Middle frontal gyrus (tissue), 1 donor: Measurements from ENCODE around the gene LMTK3.

Experiments used
- DNase-seq: peaks from one replicate; pipeline ENCODE4 v3.0.0-alpha.2; 2015; ENCODE audit warnings: low spot score; ENCODE audit errors: extremely low spot score

The LMTK3 gene

DNA sequence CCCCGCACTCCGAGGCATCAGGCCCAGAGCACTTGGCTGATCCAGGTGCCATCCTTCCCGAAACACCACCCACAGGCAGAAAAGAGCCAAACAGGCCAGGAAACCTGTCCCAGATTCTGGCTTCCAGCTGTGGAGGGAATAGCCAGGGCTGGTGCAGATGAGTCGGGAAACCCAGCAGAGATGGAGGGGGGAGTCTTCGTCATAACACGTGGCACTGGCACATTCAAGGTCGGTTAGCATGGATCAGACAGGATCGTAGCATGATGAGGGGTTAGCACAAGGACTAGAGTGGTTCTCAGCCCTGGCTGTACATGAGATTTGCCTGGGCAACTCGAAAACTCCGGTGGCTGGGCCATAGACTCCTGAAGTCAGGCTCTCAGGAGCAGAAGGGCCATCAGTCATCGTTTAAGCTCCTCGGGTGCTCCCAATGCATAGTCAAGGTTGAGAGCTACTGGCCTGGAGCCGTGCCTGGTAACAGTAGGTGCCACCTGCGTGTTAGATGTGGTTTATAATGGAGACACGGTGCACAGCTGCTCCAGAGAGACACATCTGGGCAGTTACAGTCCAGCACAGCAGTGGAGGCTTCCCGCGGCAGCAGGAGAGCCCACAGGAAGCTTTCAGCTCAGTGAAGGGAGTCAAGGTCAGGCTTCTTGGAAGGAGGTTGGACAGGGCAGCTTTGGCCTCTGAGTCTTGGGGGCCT, 36.1 kb downstream of the LMTK3 start:
- DNase-seq, result no peak

GRCh38 chr19:48474084-48474592, 37.5 kb downstream of the LMTK3 start:
- DNase-seq, result no peak

- DNase-seq, result no peak
Observed at GRCh38 chr19:48473161-48473966, 38.3 kb downstream of the LMTK3 start.

DNA sequence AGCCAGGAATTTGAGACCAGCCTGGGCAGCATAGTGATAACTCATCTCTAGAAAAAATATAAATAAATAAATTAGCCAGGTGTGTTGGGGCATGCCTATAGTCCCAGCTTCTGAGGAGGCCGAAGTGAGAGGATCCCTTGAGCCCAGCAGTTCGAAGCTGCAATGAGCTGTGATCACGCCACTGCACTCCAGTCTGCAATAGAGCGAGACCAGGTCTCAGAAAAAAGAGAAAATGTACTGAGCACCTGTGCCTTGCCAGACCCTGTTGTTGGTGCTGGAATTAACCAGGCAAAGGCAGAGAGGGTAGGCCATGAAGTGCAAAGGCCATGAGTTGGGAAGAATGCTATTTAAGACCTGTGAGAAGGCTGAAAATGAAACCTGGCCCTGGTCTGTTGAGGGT, 39.8 kb downstream of the LMTK3 start:
- no peak for DNase-seq

GRCh38 chr19:48470856-48471255, 40.8 kb downstream of the LMTK3 start:
- no peak for DNase-seq

DNA sequence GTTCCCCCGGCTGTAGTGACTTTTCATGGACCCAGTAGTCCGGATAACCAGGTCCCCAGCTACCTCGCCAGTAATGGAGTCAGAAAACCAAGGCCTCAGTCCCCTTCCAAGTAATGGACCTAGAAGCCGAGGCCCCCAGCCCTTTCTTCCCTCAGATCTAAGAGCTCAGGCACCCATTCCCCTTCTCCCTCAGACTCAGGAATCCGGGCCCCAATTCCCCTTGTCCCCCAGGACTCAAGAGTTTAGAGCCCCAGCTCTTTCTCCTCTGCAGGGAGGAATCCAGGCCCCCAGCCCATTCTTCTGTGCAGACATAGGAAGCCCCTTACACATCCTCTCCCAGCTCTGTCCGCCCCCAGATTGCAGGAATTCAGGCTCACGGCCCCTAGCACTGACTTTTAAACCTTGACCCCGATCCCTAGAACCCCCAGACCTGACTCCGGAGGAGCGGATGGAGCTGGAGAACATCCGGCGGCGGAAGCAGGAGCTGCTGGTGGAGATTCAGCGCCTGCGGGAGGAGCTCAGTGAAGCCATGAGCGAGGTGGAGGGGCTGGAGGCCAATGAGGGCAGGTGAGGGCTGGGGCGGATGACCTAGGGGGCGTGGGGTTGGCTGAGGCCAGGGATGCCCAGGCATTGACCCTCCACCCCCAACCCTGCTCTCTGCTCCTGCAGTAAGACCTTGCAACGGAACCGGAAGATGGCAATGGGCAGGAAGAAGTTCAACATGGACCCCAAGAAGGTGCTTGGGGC, 41.5 kb downstream of the LMTK3 start:
- no peak for DNase-seq

DNA sequence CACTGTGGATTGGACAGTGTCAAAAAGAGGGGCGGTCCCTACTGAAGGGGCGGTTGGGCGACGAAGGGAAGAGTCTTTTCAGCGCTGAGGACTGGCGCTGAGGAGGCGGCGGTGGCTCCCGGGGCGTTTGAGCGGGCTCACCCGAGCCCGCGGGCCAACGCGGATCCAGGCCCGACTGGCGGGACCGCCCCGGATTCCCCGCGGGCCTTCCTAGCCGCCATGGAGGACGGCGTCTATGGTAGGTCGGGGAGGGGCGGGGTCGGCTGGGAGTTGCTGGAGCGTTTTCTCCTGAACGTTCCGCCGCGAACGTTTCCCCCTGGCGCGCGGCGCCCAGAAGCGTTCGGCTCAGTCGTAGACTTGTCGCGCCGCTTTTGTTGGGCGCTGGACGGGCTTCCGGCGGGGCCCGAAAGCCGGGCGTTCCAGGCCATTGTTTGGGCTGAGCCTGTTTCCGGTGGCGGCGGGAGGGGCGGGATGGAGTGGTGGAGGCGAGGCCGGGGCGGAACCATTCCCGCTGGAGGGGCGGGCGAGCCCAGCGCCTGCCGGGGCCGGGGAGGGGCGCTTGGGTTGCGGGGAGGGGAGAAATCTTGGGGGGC, 42.2 kb downstream of the LMTK3 start, which contains the start of gene CYTH2:
Gene CYTH2 (plus strand): TSS at position 81 of the 593 bp plus-strand sequence. CDS start 139 bp downstream, at position 220.
- DNase-seq, result peak; percentile 28

DNA sequence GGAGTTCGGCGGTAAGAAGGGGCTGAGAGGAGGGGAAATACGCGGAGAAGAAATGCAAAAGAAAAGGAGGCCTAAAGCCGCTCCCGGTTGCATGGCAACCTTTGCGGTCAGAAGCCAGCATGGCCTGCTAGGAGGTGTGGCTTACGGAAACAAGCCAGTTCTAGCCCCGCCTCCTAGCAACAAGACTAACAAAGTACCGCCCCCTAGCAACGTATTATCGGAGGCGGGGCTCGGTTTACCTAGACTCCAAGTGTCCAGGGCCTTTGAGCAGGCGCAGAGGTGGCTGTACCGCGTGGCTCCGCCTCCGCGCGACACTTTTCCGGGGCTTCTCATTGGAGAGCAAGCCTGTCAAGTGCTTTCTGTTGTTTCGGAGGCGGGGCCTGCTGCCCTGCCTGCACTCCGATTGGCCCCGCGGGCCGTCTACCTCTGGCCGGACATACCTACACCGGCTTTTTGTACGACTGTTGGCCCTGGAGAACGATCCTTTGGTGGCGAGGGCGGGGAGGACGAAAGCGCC, 42.8 kb downstream of the LMTK3 start:
- peak; percentile 100 for DNase-seq

DNA sequence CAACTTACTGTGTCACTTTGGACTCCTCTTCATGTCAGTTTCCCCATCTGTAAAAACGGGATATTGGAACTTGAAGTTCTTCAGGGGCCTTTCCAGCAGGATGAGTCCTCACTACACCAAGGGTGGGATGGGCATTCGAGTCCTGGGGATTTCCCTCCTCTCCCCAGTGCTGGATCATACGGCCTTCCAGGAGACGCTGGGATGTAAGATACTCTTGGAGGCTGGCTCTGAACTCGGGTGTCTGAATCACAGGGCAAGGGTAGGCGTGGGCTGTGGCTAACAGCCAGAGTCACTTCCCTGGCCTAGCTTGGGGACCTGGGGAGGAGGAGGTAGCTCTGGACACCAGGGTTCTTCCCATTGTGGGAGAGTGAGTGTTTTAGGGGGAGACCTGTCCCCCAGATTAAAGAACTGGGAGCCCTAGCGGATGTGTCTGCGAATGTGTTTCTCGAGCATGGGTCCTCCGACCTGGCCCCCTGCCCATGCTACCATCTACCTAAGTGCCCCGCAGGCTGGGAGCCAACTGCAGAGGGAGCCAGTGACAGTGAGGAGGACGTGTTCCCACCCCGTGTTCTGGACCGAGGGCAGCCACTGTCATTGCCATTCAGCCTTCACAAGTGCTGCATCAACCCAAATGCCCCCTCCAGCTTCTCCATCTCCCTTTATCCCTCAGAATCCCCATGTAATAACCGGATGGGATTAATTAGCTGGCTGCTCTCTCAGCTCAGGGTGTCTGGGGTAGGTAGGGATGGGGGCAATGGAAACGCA, 44.9 kb downstream of the LMTK3 start:
- DNase-seq, result no peak

DNA sequence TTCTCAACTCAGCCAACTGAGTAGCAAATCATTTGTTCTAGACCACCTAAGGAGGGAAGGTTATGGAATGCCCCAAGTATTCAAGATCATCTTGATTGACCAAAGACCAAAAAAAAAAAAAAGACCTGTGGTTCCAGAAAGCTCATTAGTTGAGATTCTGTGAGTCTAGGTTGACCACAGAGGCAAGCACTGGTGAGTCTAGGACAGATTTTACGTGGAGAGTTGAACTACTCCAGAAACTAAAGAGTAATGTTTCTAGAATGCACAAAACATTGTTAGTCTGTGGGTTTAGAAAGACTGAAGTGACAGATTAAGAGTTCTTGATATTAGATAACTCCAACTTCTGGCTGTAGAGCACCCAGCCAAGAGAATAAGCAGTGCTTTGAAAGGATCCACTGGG, 46.4 kb downstream of the LMTK3 start:
- DNase-seq, result no peak

DNA sequence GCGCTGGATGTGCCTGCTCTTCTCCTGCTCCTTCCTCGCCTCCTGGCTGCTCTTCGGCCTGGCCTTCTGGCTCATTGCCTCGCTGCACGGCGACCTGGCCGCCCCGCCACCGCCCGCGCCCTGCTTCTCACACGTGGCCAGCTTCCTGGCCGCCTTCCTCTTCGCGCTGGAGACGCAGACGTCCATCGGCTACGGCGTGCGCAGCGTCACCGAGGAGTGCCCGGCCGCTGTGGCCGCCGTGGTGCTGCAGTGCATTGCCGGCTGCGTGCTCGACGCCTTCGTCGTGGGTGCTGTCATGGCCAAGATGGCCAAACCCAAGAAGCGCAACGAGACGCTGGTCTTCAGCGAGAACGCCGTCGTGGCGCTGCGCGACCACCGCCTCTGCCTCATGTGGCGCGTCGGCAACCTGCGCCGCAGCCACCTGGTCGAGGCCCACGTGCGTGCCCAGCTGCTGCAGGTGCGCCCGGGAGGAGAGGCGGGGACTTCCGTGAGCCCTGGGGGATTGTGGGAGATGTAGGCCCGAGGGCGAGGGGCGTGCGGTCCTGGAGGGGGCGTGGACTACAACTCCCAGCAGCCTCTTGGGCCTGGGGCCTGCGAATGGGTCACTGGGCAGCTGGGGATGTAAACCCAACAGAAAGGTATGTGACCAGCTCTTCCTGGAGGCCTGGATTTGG, 49.5 kb downstream of the LMTK3 start:
- DNase-seq, result no peak

- no peak for DNase-seq
Observed at GRCh38 chr19:48461651-48461981, 50.0 kb downstream of the LMTK3 start.

- no peak for DNase-seq
Observed at GRCh38 chr19:48458016-48458415, 53.6 kb downstream of the LMTK3 start.

DNA sequence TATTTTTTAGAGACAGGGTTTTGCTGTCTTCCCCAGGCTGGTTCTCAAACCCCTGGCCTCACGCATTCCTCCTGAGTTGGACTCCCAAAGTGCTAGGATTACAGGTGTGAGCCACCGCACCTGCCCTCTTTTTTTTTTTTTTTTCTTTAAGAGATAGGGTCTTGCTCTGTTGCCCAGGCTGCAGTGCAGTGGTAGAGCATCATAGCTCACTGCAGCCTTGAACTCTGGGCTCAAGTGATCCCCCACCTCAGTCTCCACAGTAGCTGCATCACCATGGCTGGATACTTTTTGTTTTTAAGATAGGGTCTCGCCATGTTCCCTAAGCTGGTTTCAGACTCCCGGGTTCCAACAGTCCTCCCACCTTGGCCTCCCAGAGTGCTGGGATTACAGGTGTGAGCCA, 54.8 kb downstream of the LMTK3 start:
- DNase-seq, result no peak

DNA sequence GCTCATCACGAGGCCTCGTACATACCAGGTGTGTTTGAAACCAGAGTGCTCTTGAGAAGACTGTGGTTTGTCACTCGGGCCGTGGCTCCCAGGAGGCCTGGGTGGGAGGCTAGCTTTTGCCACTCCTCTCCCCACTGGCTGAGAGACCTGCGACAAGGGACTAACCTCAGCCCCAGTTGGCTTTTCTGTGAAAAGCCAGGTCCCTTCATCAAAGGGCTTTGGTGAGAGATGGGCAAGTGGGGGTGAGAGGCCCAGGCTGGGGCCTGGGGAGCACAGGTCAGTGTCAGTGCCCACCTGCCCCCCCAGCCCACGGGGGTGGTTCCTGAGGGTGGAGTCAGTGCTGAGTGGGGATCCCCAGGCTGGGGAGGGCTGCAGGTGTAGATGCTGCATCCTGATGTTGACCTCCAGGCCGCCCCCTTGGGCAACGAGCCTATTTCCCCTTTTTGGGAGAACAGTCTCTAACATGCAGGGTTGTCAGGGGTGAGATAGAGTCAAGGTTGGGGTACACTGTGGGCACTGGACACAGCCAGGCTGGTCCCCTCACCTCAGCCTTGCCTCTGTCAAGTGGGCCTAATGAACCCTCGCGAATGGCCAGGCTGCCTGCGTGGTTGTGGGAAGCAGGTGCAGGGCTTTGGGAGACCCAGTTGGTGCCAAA, 55.6 kb downstream of the LMTK3 start:
- no peak for DNase-seq

DNA sequence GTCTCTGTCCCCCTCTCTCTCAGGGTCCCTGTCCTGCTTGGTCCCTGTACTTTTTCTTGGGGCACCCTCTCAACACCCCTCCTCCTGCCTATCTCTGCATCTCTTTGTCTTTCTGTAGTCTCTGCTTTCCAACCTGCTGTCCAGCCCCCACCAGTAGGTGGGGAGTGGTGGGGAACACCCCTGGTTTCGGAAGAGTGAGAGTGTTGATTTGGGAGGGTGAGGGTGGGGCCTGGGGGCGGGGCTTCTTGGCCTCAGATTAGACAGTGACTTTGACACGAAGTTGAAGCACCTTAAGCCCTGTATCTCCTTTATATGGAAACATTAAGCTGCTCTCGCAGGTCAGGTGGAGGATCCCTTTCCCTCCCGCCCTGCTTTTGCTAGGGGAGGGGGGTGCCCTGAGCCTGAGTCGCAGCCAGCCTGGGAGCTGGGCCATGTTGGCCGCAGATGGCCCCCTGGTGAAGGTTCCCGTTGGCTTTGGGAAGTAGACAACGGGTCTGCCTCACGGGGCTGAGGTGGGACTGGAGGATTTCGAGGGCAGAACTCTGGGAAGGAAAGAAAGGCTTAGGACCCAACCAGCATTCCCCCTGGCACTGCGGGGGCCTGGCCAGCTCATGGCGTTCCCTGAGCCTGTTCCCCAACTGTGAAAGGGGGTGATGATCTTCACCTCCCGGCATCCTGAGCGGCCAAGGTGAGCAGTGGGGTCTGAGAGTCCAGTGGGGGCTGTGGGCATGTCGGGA, 56.3 kb downstream of the LMTK3 start, which contains the start of gene KCNJ14:
Gene KCNJ14 (plus strand): TSS at position 404 of the 737 bp plus-strand sequence. CDS start 6,151 bp downstream, outside the sequence.
- DNase-seq, result no peak

GRCh38 chr19:48454150-48454730, 57.4 kb downstream of the LMTK3 start:
- DNase-seq, result no peak
